GM19324 (cell line): ENCODE results near the gene PCDHA8.
"Not testable (repeated sequence)": the region's sequence is repeated elsewhere in the genome, so short reads cannot be mapped to it uniquely, and the experiment has no call there.

Experiments used
- ATAC-seq: cut with Tn5 transposase; IDR thresholded peaks from one replicate; pipeline ENCODE4 v1.9.1; 2021; ENCODE audit warnings: mild to moderate bottlenecking, moderate library complexity; ENCODE audit not compliant: unreplicated experiment, low FRiP score

The PCDHA8 gene

GRCh38 chr5:140840978-140841962 is at the start of gene PCDHA8:
TSS of gene PCDHA8 (plus strand) at chr5:140841187. CDS start at chr5:140841322, 135 bp downstream.
- no peak for ATAC-seq

GRCh38 chr5:140794595-140795258 is 46.3 kb upstream of the PCDHA8 start, which contains the start of gene PCDHA2:
TSS of gene PCDHA2 (plus strand) at chr5:140794852.
- no peak for ATAC-seq

- ATAC-seq = no peak
These were observed 45.7 kb upstream of the PCDHA8 start for GRCh38 chr5:140795259-140795641.

DNA sequence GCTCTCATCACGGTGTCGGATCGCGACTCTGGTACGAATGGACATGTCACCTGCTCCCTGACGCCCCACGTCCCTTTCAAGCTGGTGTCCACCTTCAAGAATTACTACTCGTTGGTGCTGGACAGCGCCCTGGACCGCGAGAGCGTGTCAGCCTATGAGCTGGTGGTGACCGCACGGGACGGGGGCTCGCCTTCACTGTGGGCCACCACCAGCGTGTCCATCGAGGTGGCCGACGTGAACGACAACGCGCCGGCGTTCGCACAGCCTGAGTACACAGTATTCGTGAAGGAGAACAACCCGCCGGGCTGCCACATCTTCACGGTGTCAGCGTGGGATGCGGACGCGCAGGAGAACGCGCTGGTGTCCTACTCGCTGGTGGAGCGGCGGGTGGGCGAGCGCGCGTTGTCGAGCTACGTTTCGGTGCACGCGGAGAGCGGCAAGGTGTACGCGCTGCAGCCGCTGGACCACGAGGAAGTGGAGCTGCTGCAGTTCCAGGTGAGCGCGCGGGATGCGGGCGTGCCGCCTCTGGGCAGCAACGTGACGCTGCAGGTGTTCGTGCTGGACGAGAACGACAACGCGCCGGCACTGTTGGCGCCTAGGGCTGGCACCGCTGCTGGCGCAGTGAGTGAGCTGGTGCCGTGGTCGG is 44.8 kb upstream of the PCDHA8 start:
- not testable (repeated sequence) for ATAC-seq

DNA sequence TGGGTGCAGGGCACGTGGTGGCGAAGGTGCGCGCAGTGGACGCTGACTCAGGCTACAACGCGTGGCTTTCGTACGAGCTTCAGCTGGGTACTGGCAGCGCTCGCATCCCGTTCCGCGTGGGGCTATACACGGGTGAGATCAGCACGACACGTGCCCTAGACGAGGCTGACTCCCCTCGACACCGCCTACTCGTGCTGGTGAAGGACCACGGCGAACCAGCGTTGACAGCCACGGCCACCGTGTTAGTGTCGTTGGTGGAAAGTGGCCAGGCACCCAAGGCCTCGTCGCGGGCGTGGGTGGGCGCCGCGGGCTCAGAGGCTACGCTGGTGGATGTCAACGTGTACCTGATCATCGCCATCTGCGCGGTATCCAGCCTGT is 44.3 kb upstream of the PCDHA8 start:
- ATAC-seq = no peak

- ATAC-seq = no peak
These were observed 40.0 kb upstream of the PCDHA8 start, which contains the start of gene PCDHA3 for GRCh38 chr5:140800816-140801493. TSS of gene PCDHA3 (plus strand) at chr5:140801057.

GRCh38 chr5:140801494-140801841 is 39.5 kb upstream of the PCDHA8 start:
- ATAC-seq = no peak

DNA sequence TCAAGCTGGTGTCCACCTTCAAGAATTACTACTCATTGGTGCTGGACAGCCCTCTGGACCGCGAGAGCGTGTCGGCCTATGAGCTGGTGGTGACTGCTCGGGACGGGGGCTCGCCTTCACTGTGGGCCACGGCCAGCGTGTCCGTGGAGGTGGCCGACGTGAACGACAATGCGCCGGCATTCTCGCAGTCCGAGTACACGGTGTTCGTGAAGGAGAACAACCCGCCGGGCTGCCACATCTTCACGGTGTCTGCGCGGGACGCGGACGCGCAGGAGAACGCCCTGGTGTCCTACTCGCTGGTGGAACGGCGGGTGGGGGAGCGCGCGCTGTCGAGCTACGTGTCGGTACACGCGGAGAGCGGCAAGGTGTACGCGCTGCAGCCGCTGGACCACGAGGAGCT is 38.6 kb upstream of the PCDHA8 start:
- ATAC-seq = not testable (repeated sequence)

GRCh38 chr5:140802781-140803271 is 38.2 kb upstream of the PCDHA8 start:
- no peak for ATAC-seq

DNA sequence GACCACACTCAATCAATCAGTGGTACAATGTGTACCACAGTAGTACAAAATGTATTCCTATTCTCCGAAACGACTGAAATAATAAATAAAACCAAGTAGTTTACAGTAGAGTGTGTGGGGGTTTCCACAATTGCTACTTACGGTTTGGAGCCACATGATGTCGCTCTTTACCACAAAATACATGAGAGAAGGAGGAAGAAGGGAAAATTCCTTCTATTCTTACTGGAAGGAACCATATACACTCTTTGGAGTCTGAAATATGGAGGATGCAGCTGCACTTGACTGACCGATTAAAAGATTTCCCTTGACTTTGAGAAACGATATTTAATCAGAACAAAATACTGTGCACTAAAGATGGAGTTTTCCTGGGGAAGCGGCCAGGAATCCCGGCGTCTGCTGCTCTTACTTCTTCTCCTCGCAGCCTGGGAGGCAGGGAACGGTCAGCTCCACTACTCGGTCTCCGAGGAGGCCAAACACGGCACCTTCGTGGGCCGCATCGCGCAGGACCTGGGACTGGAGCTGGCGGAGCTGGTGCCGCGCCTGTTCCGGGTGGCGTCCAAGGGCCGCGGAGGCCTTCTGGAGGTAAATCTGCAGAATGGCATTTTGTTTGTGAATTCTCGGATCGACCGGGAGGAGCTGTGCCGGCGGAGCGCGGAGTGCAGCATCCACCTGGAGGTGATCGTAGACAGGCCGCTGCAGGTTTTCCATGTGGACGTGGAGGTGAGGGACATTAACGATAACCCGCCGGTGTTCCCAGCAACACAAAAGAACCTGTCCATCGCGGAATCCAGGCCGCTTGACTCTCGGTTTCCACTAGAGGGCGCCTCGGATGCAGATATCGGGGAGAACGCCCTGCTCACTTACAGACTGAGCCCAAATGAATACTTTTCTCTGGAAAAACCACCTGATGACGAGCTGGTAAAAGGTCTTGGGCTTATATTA is 33.9 kb upstream of the PCDHA8 start, which contains the start of gene PCDHA4:
TSS of gene PCDHA4 (plus strand) at position 235 of the 942 bp plus-strand sequence.
- ATAC-seq = no peak

GRCh38 chr5:140808241-140808888 is 32.6 kb upstream of the PCDHA8 start:
- ATAC-seq = not testable (repeated sequence)

DNA sequence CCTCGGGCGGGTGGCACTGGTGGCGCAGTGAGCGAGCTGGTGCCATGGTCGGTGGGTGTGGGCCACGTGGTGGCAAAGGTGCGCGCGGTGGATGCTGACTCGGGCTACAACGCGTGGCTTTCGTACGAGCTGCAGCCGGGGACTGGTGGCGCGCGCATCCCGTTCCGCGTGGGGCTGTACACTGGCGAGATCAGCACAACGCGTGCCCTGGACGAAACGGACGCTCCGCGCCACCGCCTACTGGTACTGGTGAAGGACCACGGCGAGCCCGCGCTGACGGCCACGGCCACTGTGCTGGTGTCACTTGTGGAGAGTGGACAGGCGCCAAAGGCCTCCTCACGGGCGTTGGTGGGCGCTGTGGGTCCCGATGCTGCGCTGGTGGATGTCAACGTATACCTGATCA is 32.1 kb upstream of the PCDHA8 start:
- no peak for ATAC-seq

- ATAC-seq = no peak
These were observed 19.4 kb upstream of the PCDHA8 start, which contains the start of gene PCDHA5 for GRCh38 chr5:140821375-140822280. TSS of gene PCDHA5 (plus strand) at chr5:140821613.

DNA sequence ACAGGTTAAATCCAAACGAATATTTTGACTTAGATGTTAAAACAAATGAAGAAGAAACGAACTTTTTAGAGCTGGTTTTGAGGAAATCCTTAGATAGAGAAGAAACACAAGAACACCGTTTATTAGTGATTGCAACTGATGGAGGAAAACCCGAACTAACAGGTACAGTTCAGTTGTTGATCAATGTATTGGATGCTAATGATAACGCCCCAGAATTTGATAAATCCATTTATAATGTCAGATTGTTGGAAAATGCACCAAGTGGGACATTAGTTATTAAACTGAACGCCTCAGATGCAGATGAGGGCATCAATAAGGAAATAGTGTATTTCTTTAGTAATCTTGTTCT is 18.7 kb upstream of the PCDHA8 start:
- ATAC-seq = no peak

DNA sequence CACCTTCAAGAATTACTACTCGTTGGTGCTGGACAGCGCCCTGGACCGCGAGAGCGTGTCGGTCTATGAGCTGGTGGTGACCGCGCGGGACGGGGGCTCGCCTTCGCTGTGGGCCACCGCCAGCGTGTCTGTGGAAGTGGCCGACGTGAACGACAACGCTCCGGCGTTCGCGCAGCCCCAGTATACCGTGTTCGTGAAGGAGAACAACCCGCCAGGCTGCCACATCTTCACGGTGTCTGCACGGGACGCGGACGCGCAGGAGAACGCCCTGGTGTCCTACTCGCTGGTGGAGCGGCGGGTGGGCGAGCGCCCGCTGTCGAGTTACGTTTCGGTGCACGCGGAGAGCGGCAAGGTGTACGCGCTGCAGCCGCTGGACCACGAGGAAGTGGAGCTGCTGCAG is 18.0 kb upstream of the PCDHA8 start:
- not testable (repeated sequence) for ATAC-seq

DNA sequence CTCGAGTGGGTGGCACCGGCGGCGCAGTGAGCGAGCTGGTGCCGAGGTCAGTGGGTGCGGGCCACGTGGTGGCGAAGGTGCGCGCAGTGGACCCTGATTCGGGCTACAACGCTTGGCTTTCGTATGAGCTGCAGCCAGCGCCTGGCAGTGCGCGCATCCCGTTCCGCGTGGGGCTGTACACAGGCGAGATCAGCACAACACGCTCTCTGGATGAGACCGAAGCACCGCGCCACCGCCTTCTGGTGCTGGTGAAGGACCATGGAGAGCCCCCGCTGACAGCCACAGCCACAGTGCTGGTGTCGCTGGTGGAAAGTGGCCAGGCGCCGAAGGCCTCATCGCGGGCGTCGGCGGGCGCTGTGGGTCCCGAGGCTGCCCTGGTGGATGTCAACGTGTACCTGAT is 17.5 kb upstream of the PCDHA8 start:
- no peak for ATAC-seq

- ATAC-seq = no peak
These were observed 13.2 kb upstream of the PCDHA8 start, which contains the start of gene PCDHA6 for GRCh38 chr5:140827704-140828361. TSS of gene PCDHA6 (plus strand) at chr5:140827960. CDS start at chr5:140828092, 132 bp downstream.
